Measurements from ENCODE around the gene BCLAF1.
"Not testable (repeated sequence)": the region's sequence is repeated elsewhere in the genome, so short reads cannot be mapped to it uniquely, and the experiment has no call there.

BCLAF1 gene

GRCh38 chr6:136249811-136250685 lies 39.6 kb downstream of the BCLAF1 start, which contains the start of gene MTFR2:
TSS of gene MTFR2 (minus strand) at chr6:136250311. CDS start at chr6:136249099, 1,212 bp downstream.
- peak; percentile 100 for DNase-seq (ENCODE audit: low read depth)

GRCh38 chr6:136249336-136249735 lies 40.3 kb downstream of the BCLAF1 start:
- no peak for DNase-seq (ENCODE audit: low read depth)

GRCh38 chr6:136244061-136244616 lies 45.5 kb downstream of the BCLAF1 start:
- no peak for DNase-seq (ENCODE audit: low read depth)

GRCh38 chr6:136236466-136237293 lies 53.0 kb downstream of the BCLAF1 start:
- DNase-seq (ENCODE audit: low read depth), result no peak

- no peak for DNase-seq (ENCODE audit: low read depth)
Measured at GRCh38 chr6:136235233-136235564, 54.4 kb downstream of the BCLAF1 start.

GRCh38 chr6:136232701-136233100 lies 56.9 kb downstream of the BCLAF1 start:
- no peak for DNase-seq (ENCODE audit: low read depth)

GRCh38 chr6:136230219-136230853 lies 59.3 kb downstream of the BCLAF1 start:
- no peak for DNase-seq (ENCODE audit: low read depth)

- no peak for DNase-seq (ENCODE audit: low read depth)
Measured at GRCh38 chr6:136228814-136229213, 60.8 kb downstream of the BCLAF1 start.

- DNase-seq (ENCODE audit: low read depth), result no peak
Measured at GRCh38 chr6:136226674-136227377, 62.8 kb downstream of the BCLAF1 start.

GRCh38 chr6:136226027-136226673 lies 63.5 kb downstream of the BCLAF1 start:
- no peak for DNase-seq (ENCODE audit: low read depth)

- no peak for DNase-seq (ENCODE audit: low read depth)
Measured at GRCh38 chr6:136225496-136225895, 64.2 kb downstream of the BCLAF1 start.

- not testable (repeated sequence) for DNase-seq (ENCODE audit: low read depth)
Measured at GRCh38 chr6:136224974-136225373, 64.7 kb downstream of the BCLAF1 start.

GRCh38 chr6:136216503-136217401 lies 72.9 kb downstream of the BCLAF1 start:
- no peak for DNase-seq (ENCODE audit: low read depth)

GRCh38 chr6:136213853-136214252 lies 75.8 kb downstream of the BCLAF1 start:
- no peak for DNase-seq (ENCODE audit: low read depth)

GRCh38 chr6:136213012-136213539 lies 76.6 kb downstream of the BCLAF1 start:
- DNase-seq (ENCODE audit: low read depth), result no peak

GRCh38 chr6:136212608-136213007 lies 77.0 kb downstream of the BCLAF1 start:
- no peak for DNase-seq (ENCODE audit: low read depth)

- DNase-seq (ENCODE audit: low read depth), result no peak
Measured at GRCh38 chr6:136210398-136211165, 79.1 kb downstream of the BCLAF1 start.

GRCh38 chr6:136209496-136209895 lies 80.2 kb downstream of the BCLAF1 start:
- DNase-seq (ENCODE audit: low read depth), result no peak

- DNase-seq (ENCODE audit: low read depth), result no peak
Measured at GRCh38 chr6:136208783-136209182, 80.9 kb downstream of the BCLAF1 start.

All from stromal cell of bone marrow (primary cell).